HK-2 (cell line): Measurements from ENCODE around the gene RFPL4A.
A peak's percentile ranks its signal among the peaks of the same experiment; 100 is the strongest.

Source experiments
- DNase-seq: peaks from one replicate; pipeline ENCODE4 v3.0.0-alpha.2; 2018; ENCODE audit not compliant: unreplicated experiment

The RFPL4A gene

GRCh38 chr19:55802281-55802680 is 43.4 kb downstream of the RFPL4A start:
- DNase-seq = no peak

GRCh38 chr19:55809381-55810058 is 50.6 kb downstream of the RFPL4A start:
- peak; percentile 70 for DNase-seq

- DNase-seq = no peak
These were observed 52.4 kb downstream of the RFPL4A start for GRCh38 chr19:55811340-55811739.

GRCh38 chr19:55812449-55812848 is 53.6 kb downstream of the RFPL4A start:
- DNase-seq = no peak
